Heart right ventricle (tissue), 16 donors: ENCODE measurements around the gene ELOVL5. TPM values are rescaled to one million over a fixed set of nuclear protein-coding genes. Genes with fewer than 3 reads are reported as not detected.

ENCODE experiments used
- ATAC-seq, 8 donors: fragments of 200-7000 bp; cut with Tn5 transposase; one replicate each; pipeline ENCODE4 v1.9.1; 2020; ENCODE audit warnings: mild to moderate bottlenecking in 8 of 8, moderate library complexity in 8 of 8, moderate number of reproducible peaks in 1 of 8
- DNase-seq, 2 donors: peaks; one replicate each; pipeline ENCODE4 v3.0.0-alpha.2; 2020
- H3K27ac ChIP-seq, 10 donors: fragments of 200-600 bp; sonication (generic) in 2 of 10; one replicate each; pipeline versions ENCODE4 v1.5.0 to v1.8.0; 2020 to 2022; ENCODE audit warnings: mild to moderate bottlenecking in 3 of 10
- H3K27me3 ChIP-seq, 7 donors: fragments of 200-600 bp; one replicate each; pipeline ENCODE4 v1.8.0; 2021 to 2022; ENCODE audit warnings: mild to moderate bottlenecking in 2 of 7
- H3K36me3 ChIP-seq, 9 donors: fragments of 200-600 bp; sonication (generic) in 1 of 9; one replicate each; pipeline versions ENCODE4 v1.5.0 to v1.8.0; 2020 to 2022; ENCODE audit warnings: mild to moderate bottlenecking in 2 of 9
- H3K4me1 ChIP-seq, 9 donors: fragments of 200-600 bp; sonication (generic) in 1 of 9; one replicate each; pipeline versions ENCODE4 v1.5.0 to v1.8.0; 2020 to 2022; ENCODE audit warnings: mild to moderate bottlenecking in 4 of 9
- H3K4me3 ChIP-seq, 10 donors: fragments of 200-600 bp; sonication (generic) in 2 of 10; one replicate each; pipeline versions ENCODE4 v1.5.0 to v1.8.0; 2020 to 2022; ENCODE audit warnings: mild to moderate bottlenecking in 7 of 10, moderate library complexity in 2 of 10
- H3K9me3 ChIP-seq, 11 donors: fragments of 200-600 bp in 10 of 11; sonication (generic) in 2 of 11; one replicate each; pipeline versions ENCODE4 v1.5.0 to v1.8.0; 2013 to 2022; ENCODE audit warnings: mild to moderate bottlenecking in 2 of 11, control low read depth in 1 of 11, moderate library complexity in 1 of 11
- CTCF ChIP-seq, 9 donors: fragments of 200-600 bp; sonication (generic) in 2 of 9; IDR thresholded peaks; one replicate each; pipeline versions ENCODE4 v1.5.0 to v1.8.0; 2021 to 2022; ENCODE audit warnings: antibody characterized with exemption in 9 of 9, mild to moderate bottlenecking in 5 of 9, moderate library complexity in 1 of 9
- WGBS, 2 donors: extraction: QIAGEN DNeasy Blood & Tissue Kit; methylation state at CpG; one replicate each; pipeline ENCODE4 v1.1.7; 2013; ENCODE audit warnings: inconsistent platforms in 1 of 2; 5-methylcytosine and 5-hydroxymethylcytosine counted together
- intact Hi-C, 10 donors: fragments of 100-400 bp; cut with DNase I; formaldehyde crosslinking; loops; one replicate each; pipeline versions ENCODE4 v1.11.1 to v1.14.2; 2022
- polyA plus RNA-seq, 2 donors: library from polyadenylated mRNA; stranded (reverse); fragments of 200-250 nt; gene quantifications; one replicate each; pipeline ENCODE4 v1.2.3, GENCODE V29; 2013
- total RNA-seq, 10 donors: library from RNA; stranded (reverse); fragmentation: NEBNext Ultra II Directional in 3 of 10; extraction: Animal tissue kit (Norgen Biotek cat#: 25700) in 3 of 10; gene quantifications; one replicate each; pipeline versions ENCODE4 v1.2.1 to v1.2.4, GENCODE V29; 2021 to 2023
- donor health status: Arrhythmogenic right ventricular cardiomyopathy.
- donor health status: ischemic (EF 13 %, LVEDD 7.1; RV severe dilation, severe dysfunction).
- donor health status: healthy with polysubstance abuse.
- donor health status: DM: no; HTN: yes; CAD: no.
- donor health status: DM: no; HTN: no; CAD: no.
- donor health status: ischemic (EF 25% LVEDD 6.9; RV normal size, moderate dysfunction).
- donor health status: ischemic (EF 25% LVEDD 5.7; RV mildly dilated, moderate dysfunction).
- donor health status: healthy.
- donor health status: DM: yes; HTN: yes; CAD: no.
- donor health status: Ischemic cardiomyopathy.
- donor health status: ischemic (EF 35%, LVEDD 5.7; RV mildly dilated, moderate dysfunction).
- donor health status: nonischemic (EF 11% LVEDD 7.7; RV severe dilation, severe dysfunction).
- donor health status: DM: yes; HTN: yes; CAD: no.
- donor health status: PGD.
- donor health status: ischemic (EF 29% LVEDD 5.4; RV normal size, mild dysfunction).
- donor health status: nonischemic (EF 23%, LVEDD 6.1; RV moderate dilation, normal function).

ELOVL5 gene
- total and polyA plus RNA-seq, 12 donors = 16.9 to 48.1 (median 29.7) TPM

DNA sequence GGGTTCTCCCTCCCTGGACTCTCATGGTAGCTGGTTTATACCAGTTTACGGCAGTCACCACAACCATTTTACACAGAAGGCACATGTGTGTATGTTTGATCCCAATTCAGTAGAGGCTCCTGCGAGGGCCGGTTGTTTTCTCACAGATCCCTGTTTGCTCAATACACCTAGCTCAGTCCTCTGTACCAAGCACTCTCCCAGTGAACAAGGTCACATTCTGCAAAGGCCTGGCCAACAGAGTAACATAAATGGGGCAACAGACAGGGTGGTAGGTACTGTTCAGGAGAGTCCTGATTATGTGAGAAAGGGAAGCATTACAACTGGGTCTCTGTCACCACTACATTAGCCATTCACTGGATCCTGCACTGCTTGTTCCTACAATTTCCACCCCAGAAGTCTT, 84.4 kb downstream of the ELOVL5 start:
- WGBS, 2 donors = 93 to 97% methylated on average over 3 of the region's 3 CpGs
- no peaks in the 10 kb centered on the region for H3K9me3 ChIP-seq
- DNase-seq (no peak), ATAC-seq (peak in 1 of 8 donors; percentile 29)
- H3K36me3 ChIP-seq = peaks cover 0 to 90% (median 13%) of the 10 kb centered on the region in 9 donors
- no peaks in the 10 kb centered on the region for H3K27me3 ChIP-seq
- H3K4me1 ChIP-seq = peaks cover 0 to 37% (median 25%) of the 10 kb centered on the region in 9 donors
- TF ChIP-seq CTCF (IDR thresholded peaks at IDR 0.05) = no peak
- peak overlapping the region in 3 of 10 donors; percentile 24 to 42 (median 39) for H3K27ac ChIP-seq
- no peak overlapping the region for H3K4me3 ChIP-seq
- intact Hi-C loops = no loop called here

GRCh38 chr6:53263917-53264316, 84.8 kb downstream of the ELOVL5 start:
- intact Hi-C loops = no loop called here
- Histone ChIP-seq H3K36me3 (peaks cover 0 to 90% (median 10%) of the 10 kb centered on the region in 9 donors), H3K27ac (peak overlapping the region in 3 of 10 donors; percentile 24 to 42 (median 39)), H3K9me3 (no peaks in the 10 kb centered on the region), H3K4me3 (no peak overlapping the region), H3K27me3 (no peaks in the 10 kb centered on the region), H3K4me1 (peaks cover 0 to 37% (median 25%) of the 10 kb centered on the region in 9 donors)
- ATAC-seq = peak in 3 of 8 donors; percentile 28 to 31 (median 31)
- DNase-seq = no peak
- no peak for TF ChIP-seq CTCF (IDR thresholded peaks at IDR 0.05)
- WGBS, 2 donors = 52 to 69% methylated on average over 2 of the region's 2 CpGs

DNA sequence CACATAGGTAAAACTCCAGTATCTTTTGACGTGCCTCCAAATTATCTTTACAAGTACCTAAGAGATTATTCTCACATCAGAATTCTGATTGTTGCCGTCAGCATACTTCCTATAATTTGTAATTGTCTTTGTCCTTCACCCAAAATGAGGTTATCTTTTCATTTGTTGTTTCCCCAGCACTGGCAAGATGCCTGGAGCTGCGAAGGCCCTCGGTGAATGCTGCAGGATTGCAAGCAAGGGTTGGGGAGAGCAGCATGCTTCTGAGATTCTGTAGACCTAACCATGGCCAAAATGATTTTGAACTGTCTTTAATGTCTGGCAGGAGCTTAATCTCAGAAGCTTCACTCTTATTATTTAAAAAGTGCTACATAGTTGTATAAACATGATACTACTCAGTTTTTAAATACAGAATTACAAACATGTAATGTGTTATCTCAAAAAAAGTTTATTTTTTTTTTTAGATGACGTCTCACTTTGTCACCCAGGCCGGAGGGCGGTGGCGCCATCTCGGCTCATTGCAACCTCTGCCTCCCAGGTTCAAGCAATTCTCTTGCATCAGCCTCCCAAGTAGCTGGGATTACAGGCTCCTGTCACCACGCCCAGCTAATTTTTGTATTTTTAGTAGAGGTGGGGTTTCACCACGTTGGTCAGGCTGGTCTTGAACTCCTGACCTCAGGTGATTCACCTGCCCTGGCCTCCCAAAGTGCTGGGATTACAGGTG, 88.7 kb downstream of the ELOVL5 start:
- DNase-seq = no peak
- intact Hi-C loops = no loop called here
- Histone ChIP-seq H3K27me3 (no peaks in the 10 kb centered on the region), H3K27ac (no peak overlapping the region), H3K36me3 (peaks cover 0 to 58% (median 5%) of the 10 kb centered on the region in 9 donors), H3K4me3 (no peak overlapping the region), H3K4me1 (peaks cover 0 to 43% (median 18%) of the 10 kb centered on the region in 9 donors), H3K9me3 (no peaks in the 10 kb centered on the region)
- no peak for ATAC-seq
- 64 to 67% methylated on average over 11 of the region's 11 CpGs for WGBS, 2 donors
- no peak for TF ChIP-seq CTCF (IDR thresholded peaks at IDR 0.05)

- ATAC-seq = no peak
- Histone ChIP-seq H3K27me3 (no peaks in the 10 kb centered on the region), H3K27ac (no peak overlapping the region), H3K4me3 (no peak overlapping the region), H3K4me1 (peaks cover 0 to 31% (median 6%) of the 10 kb centered on the region in 9 donors), H3K36me3 (peaks cover 0 to 49% (median 5%) of the 10 kb centered on the region in 9 donors), H3K9me3 (no peaks in the 10 kb centered on the region)
- no peak for DNase-seq
- 91 to 93% methylated on average over 5 of the region's 5 CpGs for WGBS, 2 donors
- intact Hi-C loops = no loop called here
- no peak for TF ChIP-seq CTCF (IDR thresholded peaks at IDR 0.05)
These were observed 90.0 kb downstream of the ELOVL5 start for GRCh38 chr6:53258774-53259155.
